HG02840 (cell line): ENCODE data around the gene MAN1C1.

Experiments used
- ATAC-seq: cut with Tn5 transposase; IDR thresholded peaks from one replicate; pipeline ENCODE4 v1.9.1; 2021; ENCODE audit warnings: mild to moderate bottlenecking, moderate library complexity, moderate number of reproducible peaks; ENCODE audit not compliant: unreplicated experiment, low FRiP score

MAN1C1 gene

DNA sequence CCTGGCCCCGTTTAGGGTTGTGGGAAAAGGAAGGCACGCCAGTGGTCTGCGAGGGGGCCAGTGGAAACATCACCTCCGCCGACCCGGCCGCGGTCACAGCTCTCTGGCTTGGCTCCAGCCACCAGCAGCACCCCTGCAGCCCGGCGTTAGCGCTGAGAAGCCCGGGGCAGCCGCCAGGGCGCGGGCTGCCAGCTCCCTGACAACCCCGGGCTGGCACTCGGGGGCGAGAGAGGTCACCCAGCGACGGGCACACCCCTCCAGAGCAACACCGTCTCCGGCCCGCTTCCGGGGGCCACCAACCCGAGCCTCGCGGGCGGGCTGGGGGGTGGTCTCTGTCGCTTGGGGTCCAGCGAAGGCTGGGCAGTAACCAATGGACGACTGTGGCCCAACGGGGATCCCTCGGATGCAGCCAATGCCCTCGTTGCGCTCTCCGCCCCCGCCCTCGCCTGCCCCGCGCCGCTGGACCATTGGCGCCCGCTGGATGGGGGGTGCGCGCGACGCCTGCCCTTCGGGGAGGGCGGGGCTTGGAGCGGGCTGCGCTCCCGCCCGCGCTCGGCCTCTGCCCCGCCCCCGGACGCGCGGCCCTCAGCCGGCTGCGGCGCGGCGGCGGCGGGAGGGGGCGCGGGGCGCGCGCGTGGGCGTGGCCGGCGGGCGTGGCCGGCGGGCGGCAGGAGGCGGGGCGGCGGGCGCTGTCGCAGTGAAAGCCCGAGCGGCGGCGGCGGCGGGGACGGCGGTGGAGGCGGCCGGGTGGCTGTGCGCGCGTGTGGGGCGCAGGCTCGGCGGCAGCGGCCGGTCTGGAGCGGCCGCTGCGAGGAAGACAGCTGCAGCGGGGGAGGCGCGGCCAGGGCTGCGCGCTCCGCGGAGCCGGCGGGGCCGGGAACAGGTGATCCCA, at the start of gene MAN1C1:
TSS of gene MAN1C1 (plus strand) at position 697 of the 892 bp plus-strand sequence. CDS start 1,007 bp downstream, outside the sequence.
- ATAC-seq, result peak; percentile 64

DNA sequence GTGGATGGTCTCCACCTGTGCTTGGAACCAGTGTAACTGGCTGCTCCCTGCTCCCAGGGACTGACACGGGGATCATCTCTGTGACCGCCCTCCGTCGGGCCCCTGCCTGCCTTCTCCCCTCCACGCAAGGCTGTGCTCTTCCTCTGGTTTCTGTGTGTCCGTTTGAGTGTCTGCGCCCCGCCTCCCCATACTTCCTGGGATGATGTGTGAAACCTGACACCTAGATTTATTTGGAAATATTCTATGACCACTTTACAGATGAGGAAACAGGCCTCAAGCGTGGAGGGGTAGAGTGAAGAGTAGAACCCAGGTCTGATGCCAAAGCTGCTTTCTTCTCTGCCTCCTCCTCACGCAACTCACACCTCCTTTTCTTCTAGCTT, 48.9 kb upstream of the MAN1C1 start:
- ATAC-seq, result no peak

DNA sequence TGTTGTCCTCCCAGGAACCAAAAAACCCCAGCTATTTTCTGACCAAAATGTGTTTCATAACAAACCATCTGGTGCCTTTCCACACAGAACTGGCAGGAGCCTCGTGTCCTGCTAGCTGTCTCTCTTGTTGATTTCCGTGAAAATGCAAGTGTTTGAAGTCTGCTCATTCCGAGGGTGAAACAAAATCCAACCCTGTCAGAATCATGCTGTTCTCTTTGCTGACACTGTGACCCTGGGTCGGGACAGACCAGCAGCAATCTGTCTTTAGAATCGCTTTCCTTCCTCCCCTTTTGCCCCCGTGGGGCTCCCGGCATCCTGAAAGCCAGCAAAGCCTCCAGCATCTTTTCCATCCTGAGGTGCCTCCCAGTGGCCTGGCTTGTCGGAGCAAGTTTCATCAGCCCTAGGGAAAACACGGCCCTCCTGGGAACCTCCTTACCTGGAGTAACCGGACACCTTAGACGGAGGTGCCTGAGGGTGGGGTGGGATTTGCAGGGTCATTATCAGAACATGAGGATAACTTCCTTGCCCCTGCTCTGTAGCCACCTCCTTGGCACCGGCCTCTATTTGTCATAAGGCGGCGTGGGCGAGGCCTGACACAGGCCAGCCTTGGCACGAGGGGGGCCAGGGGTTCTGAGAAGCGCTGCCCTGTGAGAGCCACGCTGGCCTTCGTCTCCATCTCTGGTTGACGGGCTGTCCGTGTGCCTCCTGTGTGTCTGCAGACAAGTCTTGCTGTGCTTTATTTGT, 48.3 kb upstream of the MAN1C1 start:
- ATAC-seq, result no peak

DNA sequence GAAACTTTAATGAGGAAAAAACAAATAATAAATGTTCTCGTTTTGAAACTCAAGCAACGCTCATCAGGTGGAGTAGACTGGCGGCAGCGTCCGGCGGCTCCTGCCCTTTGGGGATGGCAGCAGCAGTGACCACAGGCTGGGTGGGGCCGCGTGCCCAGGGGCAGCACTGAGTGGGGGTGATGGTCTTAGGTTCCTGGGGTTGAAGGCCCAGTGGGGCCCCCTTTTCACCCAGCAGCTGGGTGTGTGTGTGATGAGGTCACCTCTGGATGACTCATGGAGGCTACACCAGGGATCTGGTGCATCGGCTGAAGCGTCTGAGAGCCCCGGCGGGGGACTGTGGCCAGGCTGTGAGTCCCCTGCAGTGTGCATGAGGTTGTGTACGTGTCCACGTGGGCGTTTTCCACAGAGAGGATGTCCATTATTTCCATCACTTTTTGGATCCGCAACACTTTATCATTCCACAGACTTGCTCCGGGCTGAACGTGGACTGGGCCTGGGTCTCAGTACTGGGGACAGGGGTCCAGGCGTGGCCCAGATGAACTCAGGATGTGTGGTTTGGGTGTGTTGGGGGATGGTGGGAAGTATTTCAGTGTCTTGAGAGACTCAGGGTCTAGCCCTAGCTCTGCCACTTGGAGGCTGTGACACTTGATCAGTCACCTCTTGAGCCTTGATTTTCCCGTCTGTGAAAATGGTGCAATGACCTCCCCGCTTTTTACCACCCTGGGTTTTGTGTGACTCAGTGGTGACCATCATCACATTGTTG, 47.6 kb upstream of the MAN1C1 start:
- ATAC-seq, result no peak

DNA sequence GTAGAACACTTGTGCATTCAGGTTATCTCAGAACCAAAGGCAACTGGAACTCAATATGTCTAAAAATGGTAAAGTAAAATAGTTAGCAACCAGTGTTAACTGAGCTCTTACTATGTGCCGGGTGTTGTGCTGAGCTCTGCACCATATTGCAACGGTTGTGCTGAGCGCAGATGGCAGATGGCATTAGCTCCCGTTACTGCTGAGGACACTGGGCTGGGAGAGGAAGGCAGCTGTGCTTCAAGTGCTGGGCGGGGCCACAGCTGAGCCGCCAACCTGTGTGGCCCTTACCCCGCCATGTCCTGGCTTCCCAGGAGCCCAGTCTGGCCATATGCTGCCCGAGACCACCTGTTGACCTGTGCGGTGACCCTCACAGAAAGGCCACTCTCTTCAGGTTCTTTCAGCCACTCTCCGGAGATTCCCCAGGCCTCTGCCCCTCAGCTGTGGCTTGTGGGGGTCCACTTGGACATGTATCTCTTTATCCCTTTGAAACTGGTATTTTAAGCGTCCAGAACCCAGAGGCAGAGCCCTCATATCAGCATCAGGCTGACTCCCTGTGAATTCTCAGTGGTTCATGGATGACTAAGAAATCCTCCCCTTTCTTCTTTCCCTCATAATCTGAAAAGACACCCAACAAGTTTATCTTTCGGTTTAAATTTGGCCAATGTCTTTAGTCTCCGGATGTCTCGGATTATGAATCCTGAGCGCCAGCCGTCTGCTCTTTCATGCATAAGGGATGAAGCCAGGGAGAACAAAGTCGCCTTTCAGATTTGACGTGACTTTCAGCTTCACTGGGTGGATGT, 46.8 kb upstream of the MAN1C1 start:
- ATAC-seq, result no peak

DNA sequence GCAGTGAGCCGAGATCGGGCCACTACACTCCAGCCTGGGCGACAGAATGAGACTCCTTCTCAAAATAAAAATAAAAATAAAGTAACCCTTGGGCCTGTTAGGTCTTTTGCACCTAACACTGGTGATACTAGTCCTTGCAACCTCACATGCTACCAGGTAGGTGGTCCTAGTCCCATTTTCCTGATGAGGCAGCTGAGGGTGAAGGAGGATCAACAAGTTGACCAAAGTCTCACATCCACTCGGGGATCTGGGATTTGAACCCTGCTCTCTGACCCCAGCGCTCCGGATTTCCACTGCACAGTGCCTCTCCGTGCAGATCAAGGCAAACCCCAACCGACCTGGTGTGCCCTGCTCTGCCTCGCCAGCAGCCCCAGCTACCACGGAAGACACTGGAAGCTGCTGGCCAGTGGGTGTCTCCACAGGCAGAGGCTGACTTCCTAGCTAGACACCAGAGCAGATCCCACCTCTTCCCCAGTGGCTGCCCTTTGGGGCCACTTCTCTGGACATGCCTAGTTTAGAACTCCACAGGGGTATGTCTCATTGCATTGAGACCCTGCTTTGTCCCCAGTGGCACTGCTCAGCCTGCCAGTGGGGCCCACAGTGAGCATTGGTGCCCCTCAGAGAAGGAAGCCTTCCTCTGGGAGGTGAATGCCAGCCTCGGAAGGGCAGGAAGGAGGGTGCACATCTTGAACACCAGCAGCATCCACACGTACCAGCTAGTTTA, 45.6 kb upstream of the MAN1C1 start:
- no peak for ATAC-seq

DNA sequence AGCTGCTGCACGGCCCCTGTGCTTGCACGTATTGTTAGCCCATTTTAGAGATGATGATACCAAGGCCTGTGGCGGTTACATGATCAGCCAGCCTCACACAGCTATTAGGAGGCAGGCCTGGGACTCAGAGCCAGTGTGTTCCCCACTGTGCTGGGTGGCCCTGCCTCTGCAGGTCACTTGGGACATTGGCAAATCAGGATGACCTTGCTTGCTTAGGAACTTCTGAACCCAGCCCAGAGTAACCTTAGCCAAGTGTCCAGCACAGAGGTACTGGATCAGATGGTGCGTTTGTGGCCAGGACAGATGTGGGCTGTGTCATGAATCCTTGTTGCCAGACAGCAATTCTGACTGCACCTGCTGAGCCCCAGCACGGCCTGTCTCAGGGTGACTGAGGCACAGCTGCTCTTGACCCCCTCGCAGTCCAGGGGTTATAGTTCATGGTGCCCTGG, 45.0 kb upstream of the MAN1C1 start:
- no peak for ATAC-seq

DNA sequence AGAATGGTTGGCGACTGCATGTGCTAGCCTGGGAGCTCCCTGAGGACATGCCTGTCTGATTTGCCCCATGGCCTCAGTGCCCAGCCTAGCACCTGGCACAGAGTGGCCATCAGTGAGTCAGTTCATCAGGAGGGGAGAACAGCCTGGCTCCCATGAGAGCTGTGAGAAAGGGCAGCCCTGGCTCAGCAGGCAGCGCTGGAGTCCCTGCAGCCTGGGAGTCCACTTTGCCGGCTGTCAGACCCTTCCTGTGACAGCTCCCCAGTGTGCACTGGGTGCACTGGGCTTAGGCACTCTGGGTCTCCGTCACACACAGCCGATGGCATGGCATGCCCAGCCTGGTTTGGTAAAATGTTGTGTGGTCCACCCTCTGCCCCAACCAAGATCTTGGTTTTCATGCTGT, 44.5 kb upstream of the MAN1C1 start:
- no peak for ATAC-seq

DNA sequence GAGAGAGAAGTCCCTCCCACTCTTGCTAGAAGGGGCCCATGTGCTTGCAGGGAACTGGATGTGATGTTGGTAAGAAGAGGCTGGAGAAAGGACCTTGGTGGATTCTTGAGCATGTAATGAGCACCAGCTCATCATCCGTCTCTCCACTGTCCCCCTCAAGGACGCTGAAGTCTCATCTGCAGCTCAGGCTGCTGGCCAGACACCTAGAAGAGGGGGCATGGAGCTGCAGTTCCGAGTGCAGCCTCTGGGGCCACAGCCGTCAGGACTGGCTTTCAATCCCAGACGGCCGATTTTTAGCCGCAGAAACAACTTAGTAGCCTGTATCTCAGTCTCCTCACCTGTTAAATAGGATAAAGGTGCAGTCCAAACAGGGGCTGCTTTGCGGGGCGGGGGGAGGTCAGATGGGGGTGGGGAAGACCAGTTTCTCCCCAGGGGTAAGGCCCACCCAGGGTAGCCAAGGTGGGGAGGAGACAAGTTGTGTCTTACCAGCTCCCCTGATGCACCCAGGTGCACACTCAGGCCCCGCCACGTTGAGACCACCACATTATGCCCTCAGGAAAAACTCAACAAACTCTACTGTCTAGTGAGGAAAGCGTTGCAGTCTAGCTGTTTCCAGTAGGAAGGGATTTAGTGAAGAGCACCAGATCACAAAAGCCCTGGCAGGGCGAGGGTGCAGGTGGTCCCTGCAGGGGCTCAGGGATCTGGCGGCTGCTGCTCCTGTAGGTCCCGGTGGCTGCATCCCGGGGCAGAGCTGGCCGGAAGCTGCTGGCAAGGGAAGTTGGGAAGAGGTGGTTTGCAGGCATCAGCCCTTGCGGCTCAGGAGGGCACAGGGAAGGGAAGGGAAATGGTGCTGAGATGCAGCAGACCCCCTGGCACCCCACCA, 43.6 kb upstream of the MAN1C1 start:
- ATAC-seq, result no peak

DNA sequence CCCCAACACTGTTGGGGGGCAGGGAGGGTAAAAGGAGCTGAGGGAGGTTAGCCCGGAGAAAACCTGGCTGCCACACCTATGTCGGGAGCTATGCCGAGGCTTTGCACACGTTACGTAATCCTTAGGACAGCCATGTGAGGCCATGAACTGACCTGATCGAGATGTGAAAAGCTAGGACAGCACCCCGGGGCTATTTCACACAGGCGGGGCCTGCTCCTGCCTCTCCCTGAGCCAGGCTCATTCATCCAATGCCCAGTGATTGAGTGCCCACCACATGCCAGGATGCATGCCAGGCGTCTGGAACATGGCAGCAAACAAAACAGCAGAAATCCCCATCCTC, 43.0 kb upstream of the MAN1C1 start:
- no peak for ATAC-seq

DNA sequence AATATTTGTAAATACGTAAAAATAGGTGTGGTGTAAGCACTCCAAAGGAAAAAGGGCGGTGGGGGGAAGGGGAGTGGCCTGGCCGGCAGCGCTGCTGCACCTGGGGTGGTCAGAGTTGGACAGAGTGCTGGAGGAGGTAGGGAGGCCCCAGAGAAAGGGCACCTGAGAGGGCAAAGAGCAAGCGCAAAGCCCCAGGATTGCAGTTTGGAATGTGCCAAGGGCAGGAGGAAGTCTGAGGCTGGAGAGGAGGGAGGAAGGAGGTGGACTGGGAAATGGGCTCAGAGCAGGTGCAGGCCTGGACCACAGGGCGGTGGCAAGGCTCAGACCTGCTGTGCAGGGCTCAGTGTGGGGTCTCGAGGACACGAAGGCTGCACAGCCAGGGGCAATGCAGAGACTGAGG, 42.6 kb upstream of the MAN1C1 start:
- no peak for ATAC-seq

DNA sequence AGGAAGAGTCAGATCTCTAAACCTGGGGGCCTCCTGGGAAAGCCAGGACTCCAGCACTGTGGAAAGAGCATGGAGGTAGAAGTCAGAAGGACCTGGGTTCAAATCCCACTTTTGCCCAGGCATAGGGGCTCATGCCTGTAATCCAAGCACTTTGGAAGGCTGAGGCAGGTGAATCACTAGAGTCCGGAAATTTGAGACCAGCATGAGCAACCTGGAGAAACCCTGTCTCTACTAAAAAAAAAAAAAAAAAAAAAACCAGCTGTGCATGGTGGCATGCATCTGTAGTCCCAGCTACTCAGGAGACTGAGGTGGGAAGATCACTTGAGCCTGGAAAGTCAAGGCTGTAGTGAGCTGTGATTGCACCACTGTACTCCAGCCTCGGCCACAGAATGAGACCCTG, 41.4 kb upstream of the MAN1C1 start:
- no peak for ATAC-seq

DNA sequence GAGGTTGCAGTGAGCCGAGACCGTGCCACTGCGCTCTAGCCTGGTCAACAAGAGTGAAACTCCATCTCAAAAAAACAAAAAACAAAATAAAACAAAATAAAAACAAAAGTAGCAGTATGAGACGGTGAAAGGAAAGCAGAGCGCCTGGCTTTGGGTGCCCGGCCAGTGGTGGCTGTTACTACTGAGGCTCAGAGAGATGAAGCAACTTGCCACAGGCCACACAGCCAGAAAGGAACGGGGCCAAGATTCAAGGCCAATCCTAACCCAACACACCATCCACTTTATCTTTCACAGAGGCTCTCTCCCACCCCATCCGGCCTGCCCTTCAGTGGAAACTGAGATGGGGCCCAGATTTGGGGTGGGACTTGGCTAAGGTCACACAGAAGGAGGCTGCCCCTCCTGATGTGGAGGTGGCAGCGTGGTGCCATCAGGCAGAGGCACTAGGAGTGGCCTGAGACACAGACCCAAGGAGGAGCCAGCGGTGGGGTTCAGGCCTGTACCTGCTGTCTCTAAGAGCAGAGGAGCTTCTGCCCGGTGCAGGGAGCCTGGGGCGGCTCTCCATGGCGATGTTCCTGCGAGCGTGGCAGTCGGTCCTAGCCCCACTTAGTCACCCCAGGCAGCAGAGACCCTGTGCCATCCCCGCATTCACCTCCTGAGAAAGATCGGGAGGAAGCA, 40.0 kb upstream of the MAN1C1 start:
- ATAC-seq, result no peak

DNA sequence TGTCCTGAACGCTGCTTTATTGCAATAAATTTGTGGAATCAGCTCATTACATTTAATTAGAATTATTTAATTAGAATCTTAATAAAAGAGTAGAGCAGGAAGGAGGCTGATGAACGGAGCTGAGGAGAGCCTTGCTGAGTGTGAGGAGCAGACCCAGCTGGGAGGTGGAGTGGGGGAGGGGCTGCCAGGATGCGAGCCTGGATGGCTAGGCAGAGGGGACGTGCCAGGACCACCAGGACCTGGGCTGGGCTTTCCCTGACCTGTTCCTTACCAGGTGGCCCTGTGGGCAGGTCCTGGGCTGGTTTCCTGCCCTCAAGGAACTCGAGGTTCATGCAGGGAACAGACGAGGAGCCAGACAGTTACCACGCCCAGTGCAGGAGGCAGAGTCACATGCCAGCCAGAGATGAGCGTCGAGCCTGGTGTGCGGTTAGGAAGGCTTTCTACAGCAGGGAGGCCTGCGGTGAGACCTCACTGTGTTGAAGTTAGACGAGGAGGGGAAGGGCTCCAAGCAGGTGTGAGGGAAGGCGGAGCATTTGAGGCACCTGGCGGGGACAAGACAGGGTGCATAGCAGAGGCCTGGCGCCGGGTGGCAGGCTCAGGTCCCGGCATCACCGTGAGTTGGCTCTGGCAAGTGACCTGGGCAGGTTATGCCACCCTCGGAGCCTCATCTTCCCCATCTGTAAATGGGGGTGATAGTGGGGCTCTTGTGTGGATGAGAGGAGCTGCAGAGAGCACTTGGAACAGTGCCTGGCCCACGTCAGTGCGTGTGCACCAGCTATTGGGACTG, 39.3 kb upstream of the MAN1C1 start:
- ATAC-seq, result no peak

DNA sequence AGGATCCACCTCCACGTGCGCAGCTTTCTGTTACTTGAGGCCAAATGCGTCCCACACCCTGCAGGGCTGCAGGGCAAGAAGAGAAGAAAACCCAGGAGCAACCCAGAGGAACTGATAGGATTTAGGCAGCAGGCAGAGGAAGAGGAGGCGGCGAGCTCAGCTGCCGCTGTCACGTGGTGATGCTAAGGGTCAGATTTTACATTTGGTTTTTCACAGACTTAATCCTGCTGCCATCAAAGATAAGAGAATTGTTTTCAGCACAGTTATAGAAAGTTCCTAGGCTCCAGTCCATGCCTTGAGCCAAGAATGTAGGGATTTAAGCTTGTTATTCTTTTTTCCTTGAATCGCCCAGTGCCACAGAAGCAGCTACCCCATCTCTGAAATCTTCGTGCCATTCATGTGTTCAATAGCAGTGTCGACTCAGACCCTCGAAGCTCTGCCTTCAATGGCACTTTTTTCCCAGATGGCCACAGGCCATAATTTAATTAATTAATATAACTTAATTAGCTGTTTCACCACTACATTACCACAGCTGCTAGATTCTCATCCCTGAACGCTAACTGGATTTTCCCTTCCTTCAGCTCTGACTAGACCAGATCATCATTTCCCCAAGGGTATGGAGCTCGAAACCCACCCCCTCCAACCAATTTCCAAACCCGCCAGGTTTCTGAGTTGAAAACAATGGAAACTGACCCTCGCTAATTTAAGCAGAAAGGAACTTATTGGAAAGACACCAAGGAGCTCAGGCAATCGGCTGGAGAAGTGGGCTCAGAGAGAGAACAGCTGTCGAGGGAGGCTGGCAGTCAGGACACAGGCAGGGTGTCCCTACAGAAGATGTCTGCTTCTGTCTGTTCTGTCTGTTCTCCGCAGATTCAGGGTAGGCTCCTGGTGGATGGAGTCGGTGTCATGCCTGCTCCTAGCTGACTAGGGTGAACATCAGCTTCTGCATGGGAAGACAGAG, 37.0 kb upstream of the MAN1C1 start:
- ATAC-seq, result no peak

DNA sequence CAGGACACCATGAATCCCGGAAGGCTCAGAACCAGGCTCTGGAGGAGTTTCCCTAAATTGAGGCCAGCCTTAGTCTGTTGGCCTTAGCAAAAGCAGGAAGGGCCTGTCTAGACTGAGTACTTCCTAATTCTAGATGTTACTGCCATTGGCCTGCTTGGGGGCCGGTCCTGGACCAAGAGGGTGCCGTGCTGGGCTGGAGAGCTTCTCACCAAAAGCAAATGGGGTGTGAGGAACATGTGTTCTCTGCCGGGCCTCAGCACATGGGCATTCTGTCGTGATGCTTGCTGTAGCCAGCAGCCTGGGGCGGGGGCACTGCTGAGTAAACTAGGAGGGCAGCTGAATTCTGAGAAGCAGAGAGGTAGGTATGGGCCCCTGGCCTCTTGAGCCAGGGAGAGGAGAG, 35.7 kb upstream of the MAN1C1 start:
- ATAC-seq, result no peak
